GM12878 (cell line): ENCODE results near the gene CAMTA1. TPM values are rescaled to one million over a fixed set of nuclear protein-coding genes. Genes with fewer than 3 reads are reported as not detected.

ENCODE experiments used
- ATAC-seq: fragments of 200-7000 bp; cut with Tn5 transposase; 3 replicates; pipeline ENCODE4 v1.9.1; 2020; ENCODE audit warnings: mild to moderate bottlenecking, moderate library complexity
- BruUV-seq: library from RNA; stranded (reverse); fragments of 400-500 nt; replicated peaks from 2 replicates; lab custom pipeline; 2021; lab: Mats Ljungman, UMichigan
- CTCF ChIA-PET: fragments of 300-600 bp; sonication (Branson Sonifier 250); formaldehyde crosslinking; extraction: SDS; loops from one replicate; lab custom pipeline; 2021; ENCODE audit warnings: inconsistent platforms; lab: Yijun Ruan, JAX
- POLR2A ChIA-PET: fragments of 350-600 bp; formaldehyde crosslinking; extraction: SDS; loops from one replicate; lab custom pipeline; 2021; ENCODE audit warnings: inconsistent platforms; lab: Charles Lee
- RAD21 ChIA-PET: fragments of 300-600 bp; sonication (Branson Sonifier 250); formaldehyde crosslinking; loops from one replicate; lab custom pipeline; 2023; ENCODE audit warnings: antibody characterized with exemption; ENCODE audit not compliant: unreplicated experiment; lab: Charles Lee
- SMC1A ChIA-PET: fragments of 300-600 bp; sonication (Branson Sonifier 250); formaldehyde crosslinking; loops from one replicate; lab custom pipeline; 2023; ENCODE audit not compliant: unreplicated experiment, uncharacterized antibody; lab: Charles Lee
- DNase-seq: peaks from one replicate; pipeline ENCODE4 v3.0.0-alpha.2; 2011; ENCODE audit warnings: low read depth, low spot score
- FAIRE-seq: peaks from 3 replicates; lab custom pipeline; 2011; peaks lifted over from hg19 to GRCh38; lab: Jason Lieb, UNC
- H2AFZ ChIP-seq: 2 replicates; pipeline ENCODE4 v1.6.0; 2011; ENCODE audit warnings: low read depth, low read length, control low read depth; ENCODE audit not compliant: control insufficient read depth
- H3K27ac ChIP-seq: 2 replicates; pipeline ENCODE4 v1.5.1; 2011; ENCODE audit warnings: control low read depth; ENCODE audit not compliant: control insufficient read depth, insufficient read depth
- H3K27me3 ChIP-seq, 2 experiments: replicated peaks in 1 of 2; 2 replicates each; pipeline versions ENCODE4 v1.6.0 to v1.6.1; 2011; ENCODE audit warnings: low read length in 1 of 2; ENCODE audit not compliant: control insufficient read depth in 2 of 2, insufficient read depth in 2 of 2
- H3K36me3 ChIP-seq, 2 experiments: 2 replicates each; pipeline ENCODE4 v1.5.1; 2011; ENCODE audit warnings: low read length in 1 of 2; ENCODE audit not compliant: control insufficient read depth in 2 of 2, insufficient read depth in 2 of 2
- H3K4me1 ChIP-seq: 2 replicates; pipeline ENCODE4 v1.6.1; 2011; ENCODE audit warnings: mild to moderate bottlenecking, low read length, moderate library complexity, mixed read lengths; ENCODE audit not compliant: control insufficient read depth, insufficient read depth
- H3K4me2 ChIP-seq: 2 replicates; pipeline ENCODE4 v1.6.0; 2011; ENCODE audit warnings: control low read depth; ENCODE audit not compliant: control insufficient read depth, insufficient read depth
- H3K4me3 ChIP-seq: fragments of 200-600 bp; sonication (generic); 2 replicates; pipeline ENCODE4 v1.5.1; 2016
- H3K79me2 ChIP-seq: 2 replicates; pipeline ENCODE4 v1.6.0; 2011; ENCODE audit warnings: low read length; ENCODE audit not compliant: control insufficient read depth, insufficient read depth
- H3K9ac ChIP-seq: 2 replicates; pipeline ENCODE4 v1.8.0; 2011; ENCODE audit warnings: low read length, control low read depth, mixed read lengths; ENCODE audit not compliant: control insufficient read depth, insufficient read depth
- H3K9me3 ChIP-seq: replicated peaks from 3 replicates; pipeline ENCODE4 v1.5.1; 2011; ENCODE audit warnings: mild to moderate bottlenecking, low read length; ENCODE audit not compliant: control insufficient read depth, insufficient read depth
- H4K20me1 ChIP-seq: 2 replicates; pipeline ENCODE4 v1.6.0; 2011; ENCODE audit not compliant: control insufficient read depth, insufficient read depth
- E2F4 ChIP-seq: IDR thresholded peaks from 2 replicates; pipeline ENCODE4 v1.6.1; 2012; ENCODE audit warnings: low read depth, low read length, improper control_type of control experiment
- E2F8 ChIP-seq: fragments of 450-650 bp; IDR thresholded peaks from 2 replicates; pipeline ENCODE4 v1.6.1; 2018; ENCODE audit warnings: mild to moderate bottlenecking, low read depth, moderate library complexity; ENCODE audit not compliant: partially characterized antibody
- MTA2 ChIP-seq: fragments of 450-650 bp; IDR thresholded peaks from 2 replicates; pipeline ENCODE4 v1.6.1; 2016; ENCODE audit warnings: low read depth, mild to moderate bottlenecking, moderate library complexity
- NFIC ChIP-seq: IDR thresholded peaks from 2 replicates; pipeline ENCODE4 v1.6.1; 2012; ENCODE audit warnings: low read depth, mild to moderate bottlenecking, inconsistent platforms, low read length, moderate library complexity
- POLR2A ChIP-seq: IDR thresholded peaks from 2 replicates; pipeline ENCODE4 v1.6.1; 2011; ENCODE audit warnings: low read depth, mild to moderate bottlenecking, low read length
- POLR2AphosphoS5 ChIP-seq: IDR thresholded peaks from 2 replicates; pipeline ENCODE4 v1.6.1; 2011; ENCODE audit warnings: mild to moderate bottlenecking, low read length, inconsistent platforms
- WGBS: methylation state at CpG from one replicate; pipeline ENCODE4 v1.1.6; 2016; ENCODE audit warnings: low lambda C conversion rate; ENCODE audit not compliant: insufficient replicate concordance, insufficient coverage; ENCODE audit errors: missing lambda C conversion rate; 5-methylcytosine and 5-hydroxymethylcytosine counted together
- in situ Hi-C: fragments of 300-500 bp; cut with MboI; formaldehyde crosslinking; loops from 9 replicates; pipeline ENCODE4 v1.14.3; 2018; ENCODE audit warnings: mixed read lengths
- intact Hi-C: fragments of 100-400 bp; cut with micrococcal nuclease; formaldehyde crosslinking; loops from one replicate; pipeline ENCODE4 v1.14.2; 2022; ENCODE audit not compliant: unreplicated experiment
- polyA plus RNA-seq, 11 experiments: library from polyadenylated mRNA; depleted of rRNA in 4 of 11; unstranded in 6 of 11; stranded (reverse) in 5 of 11; fragments of >200 nt; fragmentation: Nextera tagmentation in 4 of 11; fragmentation: Illumina TruSeq in 1 of 11; extraction: Ambion mirVana in 4 of 11; extraction: Trizol in 1 of 11; gene quantifications; 1 replicate in 1 of 11; 2 replicates in 10 of 11; pipeline versions ENCODE4 v1.2.1 to v1.2.3, GENCODE V29; 2011 to 2016; ENCODE audit warnings: inconsistent platforms in 2 of 11, missing spikeins in 2 of 11, low read depth in 1 of 11
- total RNA-seq, 4 experiments: library from RNA; depleted of rRNA in 3 of 4; stranded (reverse); fragments of >200 nt in 3 of 4; fragmentation: Illumina TruSeq in 1 of 4; extraction: Trizol in 1 of 4; gene quantifications; 2 replicates each; pipeline versions ENCODE4 v1.2.1 to v1.2.3, GENCODE V29; 2013 to 2021

Gene CAMTA1
- total and polyA plus RNA-seq, 10 of the 15 experiments (the other 5 are each of a cell fraction or from before 2014, with no cell fraction given): 37.7 to 148 (median 76.4) TPM

- no peaks in the 10 kb centered on the region for H3K36me3 ChIP-seq
- CTCF ChIA-PET: no interaction called here
- no peak overlapping the region for H3K4me2 ChIP-seq
- H2AFZ ChIP-seq: no peak overlapping the region
- H3K4me3 ChIP-seq: no peak overlapping the region
- H3K9ac ChIP-seq: no peak overlapping the region
- RAD21 ChIA-PET: no interaction called here
- ATAC-seq (no peak), DNase-seq (no peak), FAIRE-seq (no peak)
- intact Hi-C loops (no loop called here), in situ Hi-C loops (no loop called here)
- SMC1A ChIA-PET: no interaction called here
- no peaks in the 10 kb centered on the region; the same call in 2 of the 3 replicates for H3K9me3 ChIP-seq
- H3K4me1 ChIP-seq: no peaks in the 10 kb centered on the region; the same call in 1 of the 2 replicates
- H4K20me1 ChIP-seq: no peaks in the 10 kb centered on the region
- WGBS: 30% methylated on average over 17 of the region's 17 CpGs
- BruUV-seq: no TSS peak
- no peaks in the 10 kb centered on the region; a peak in 1 of 4 replicates for H3K27me3 ChIP-seq
- no peak overlapping the region for H3K27ac ChIP-seq
- POLR2A ChIA-PET: no interaction called here
- no peak for TF ChIP-seq E2F8
- TF ChIP-seq E2F4: no peak
- TF ChIP-seq POLR2A: no peak
- no peak for TF ChIP-seq NFIC
- no peak for TF ChIP-seq POLR2AphosphoS5
- TF ChIP-seq MTA2: no peak
- H3K79me2 ChIP-seq: no peaks in the 10 kb centered on the region
Measured at GRCh38 chr1:7107109-7107830, 322.0 kb downstream of the CAMTA1 start.
